ENCODE results near the gene YAP1.

Gene YAP1

DNA sequence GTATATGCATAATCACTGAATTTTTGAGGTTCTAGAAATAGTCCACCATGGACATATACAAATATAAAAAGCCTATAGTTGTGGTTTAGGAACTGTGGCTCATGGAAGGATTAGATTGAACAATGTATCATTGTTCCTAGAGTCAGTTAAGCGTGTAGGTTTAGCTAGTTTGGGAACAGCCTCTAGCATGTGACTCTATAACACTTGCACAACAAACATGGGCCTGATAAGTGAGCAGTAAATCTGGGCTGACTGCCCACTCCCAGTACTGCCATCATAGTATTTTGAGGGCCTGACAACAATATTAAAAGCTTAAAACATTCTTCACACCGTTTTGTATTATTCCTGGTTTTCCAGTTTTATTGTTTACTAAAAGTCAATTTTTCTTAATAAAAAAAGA is 47.0 kb downstream of the YAP1 start:
- Histone ChIP-seq H3K4me3 (no peak overlapping the region), H3K27ac (0 out of 2 replicates have a peak overlapping the region, but pooled peaks have one; percentile 2)
- DNase-seq (ENCODE audit: low read depth, low spot score) = no peak

DNA sequence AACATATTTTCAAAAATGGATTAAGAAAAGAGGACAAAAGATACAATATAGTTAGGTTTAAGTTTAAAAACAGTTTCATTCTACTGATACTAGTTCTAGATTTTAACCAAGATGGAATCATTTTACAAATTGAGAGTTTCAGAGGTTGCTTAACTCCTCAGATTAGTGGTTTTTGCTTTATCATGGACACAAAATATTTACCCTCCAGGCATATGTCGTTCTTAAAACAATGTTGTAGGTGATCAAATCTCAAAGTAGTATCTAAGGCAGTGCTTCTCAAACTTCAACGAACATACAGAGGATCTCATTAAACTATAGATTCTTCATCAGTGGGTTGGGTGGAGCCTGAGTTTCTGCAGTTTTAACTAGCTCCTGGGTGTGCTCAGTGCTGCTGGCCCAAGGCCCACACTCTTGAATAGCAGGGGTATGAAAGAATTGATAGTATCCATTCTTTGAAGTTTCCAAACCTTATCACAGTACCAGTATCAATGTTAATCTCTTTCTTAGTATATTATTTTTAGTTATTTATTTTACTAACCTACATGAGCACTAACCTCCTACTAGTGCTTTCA is 48.0 kb downstream of the YAP1 start:
- TF ChIP-seq POLR2AphosphoS5 (IDR thresholded peaks at IDR 0.05; ENCODE audit: borderline replicate concordance, low read depth, low read length) (no peak), EZH2 (IDR thresholded peaks at IDR 0.05) (no peak), FOXP2 (optimal IDR thresholded peaks at IDR 0.05; ENCODE audit: control extremely low read depth, extremely low read length, insufficient read depth) (no peak)
- H3K27ac ChIP-seq = 0 out of 2 replicates have a peak overlapping the region, but pooled peaks have one; percentile 10
- DNase-seq (ENCODE audit: low read depth, low spot score) = no peak

More for the DNA sequence above, 47.0 kb downstream of the YAP1 start:
- TF ChIP-seq POLR2AphosphoS5 (IDR thresholded peaks at IDR 0.05; ENCODE audit: borderline replicate concordance, low read depth, low read length) (no peak), FOXP2 (optimal IDR thresholded peaks at IDR 0.05; ENCODE audit: control extremely low read depth, extremely low read length, insufficient read depth) (no peak), EZH2 (IDR thresholded peaks at IDR 0.05) (no peak)
- H3K36me3 ChIP-seq (ENCODE audit: insufficient read depth, low read length) = no peaks in the 10 kb centered on the region; the same call in 1 of the 2 replicates
- H3K9me3 ChIP-seq (ENCODE audit: low read depth, low read length) = no peaks in the 10 kb centered on the region
- no peak overlapping the region for H3K9ac ChIP-seq (ENCODE audit: insufficient read length)

DNA sequence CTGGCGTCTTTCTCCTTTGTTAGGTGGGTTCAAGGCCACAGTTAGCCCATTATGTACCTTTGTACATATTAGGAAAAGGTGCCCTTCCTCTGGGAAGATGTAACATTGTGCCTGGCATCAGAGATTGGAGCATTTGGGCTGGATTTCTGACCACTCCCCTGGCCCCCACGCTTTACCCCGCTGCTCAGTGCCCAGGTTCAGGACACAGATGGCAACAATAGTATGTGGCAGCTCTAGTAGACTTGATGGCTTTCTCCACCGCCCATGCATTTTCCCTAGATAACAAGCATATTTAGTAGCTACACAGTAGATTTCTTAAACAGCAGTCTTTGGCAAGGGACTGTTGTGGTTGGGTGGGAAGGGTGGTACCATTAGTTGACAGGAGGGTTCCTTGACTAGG is 53.1 kb downstream of the YAP1 start:
- no peak overlapping the region for H3K9ac ChIP-seq (ENCODE audit: insufficient read length)
- H3K4me3 ChIP-seq = no peak overlapping the region
- no peak for DNase-seq (ENCODE audit: low read depth, low spot score)
- H3K9me3 ChIP-seq (ENCODE audit: low read depth, low read length) = no peaks in the 10 kb centered on the region
- TF ChIP-seq POLR2AphosphoS5 (IDR thresholded peaks at IDR 0.05; ENCODE audit: borderline replicate concordance, low read depth, low read length) (no peak), EZH2 (IDR thresholded peaks at IDR 0.05) (no peak)
- H3K36me3 ChIP-seq (ENCODE audit: insufficient read depth, low read length) = peaks cover 12% of the 10 kb centered on the region; the same call in 1 of the 2 replicates
- H3K27ac ChIP-seq = no peak overlapping the region

More for the DNA sequence above, 48.0 kb downstream of the YAP1 start:
- Histone ChIP-seq H3K9ac (ENCODE audit: insufficient read length) (no peak overlapping the region), H3K9me3 (ENCODE audit: low read depth, low read length) (no peaks in the 10 kb centered on the region), H3K36me3 (ENCODE audit: insufficient read depth, low read length) (peaks cover 2% of the 10 kb centered on the region; the same call in 1 of the 2 replicates), H3K4me3 (no peak overlapping the region)

DNA sequence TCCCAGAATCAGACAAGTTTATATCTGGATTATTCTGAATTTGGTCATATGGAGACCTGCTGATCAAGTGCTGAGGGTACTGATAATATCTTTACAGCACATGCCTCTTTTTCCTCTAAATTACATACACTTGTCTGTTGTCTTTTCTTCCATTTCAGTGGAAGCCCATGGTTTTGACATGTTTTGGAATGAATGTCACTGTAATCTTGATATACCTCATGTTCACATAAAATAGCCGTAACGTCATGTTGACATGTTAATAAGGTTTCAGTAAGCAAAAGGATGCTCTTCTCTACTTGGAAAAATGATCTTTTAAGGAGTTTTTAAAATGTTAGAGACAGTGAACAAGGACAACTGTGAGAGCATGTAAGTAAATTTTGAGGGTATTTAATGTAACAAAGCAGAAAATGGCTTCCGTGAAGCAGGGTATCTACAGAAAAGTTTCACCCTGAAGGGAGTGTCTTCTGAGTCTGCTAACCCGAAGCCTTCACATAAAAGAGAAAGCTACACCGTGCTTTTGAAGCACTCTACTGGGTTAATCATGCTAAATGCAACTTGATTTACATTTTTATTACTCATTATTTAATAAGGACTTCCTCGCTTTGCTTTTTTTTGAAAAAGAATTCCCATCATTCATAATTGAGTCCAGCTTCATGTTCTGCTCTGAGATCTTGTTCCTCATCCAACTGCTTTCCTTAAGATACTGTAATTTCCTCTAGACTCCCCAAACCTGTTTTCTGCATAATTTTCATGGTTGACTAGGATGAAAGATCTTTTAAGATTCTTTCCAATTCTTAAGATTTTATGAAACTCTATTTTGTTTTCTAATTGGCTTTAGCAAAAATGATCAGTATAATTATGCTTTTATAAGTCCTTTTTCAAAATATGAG is 56.2 kb downstream of the YAP1 start:
- Histone ChIP-seq H3K9me3 (ENCODE audit: low read depth, low read length) (no peaks in the 10 kb centered on the region), H3K4me3 (peak overlapping the region; percentile 51; the same call in 1 of the 2 replicates), H3K9ac (ENCODE audit: insufficient read length) (no peak overlapping the region), H3K27ac (peak overlapping the region; percentile 82), H3K36me3 (ENCODE audit: insufficient read depth, low read length) (peaks cover 12% of the 10 kb centered on the region; the same call in 1 of the 2 replicates)
- TF ChIP-seq EZH2 (IDR thresholded peaks at IDR 0.05) (no peak), FOXP2 (optimal IDR thresholded peaks at IDR 0.05; ENCODE audit: control extremely low read depth, extremely low read length, insufficient read depth) (no peak), POLR2AphosphoS5 (IDR thresholded peaks at IDR 0.05; ENCODE audit: borderline replicate concordance, low read depth, low read length) (no peak)
- no peak for DNase-seq (ENCODE audit: low read depth, low spot score)

DNA sequence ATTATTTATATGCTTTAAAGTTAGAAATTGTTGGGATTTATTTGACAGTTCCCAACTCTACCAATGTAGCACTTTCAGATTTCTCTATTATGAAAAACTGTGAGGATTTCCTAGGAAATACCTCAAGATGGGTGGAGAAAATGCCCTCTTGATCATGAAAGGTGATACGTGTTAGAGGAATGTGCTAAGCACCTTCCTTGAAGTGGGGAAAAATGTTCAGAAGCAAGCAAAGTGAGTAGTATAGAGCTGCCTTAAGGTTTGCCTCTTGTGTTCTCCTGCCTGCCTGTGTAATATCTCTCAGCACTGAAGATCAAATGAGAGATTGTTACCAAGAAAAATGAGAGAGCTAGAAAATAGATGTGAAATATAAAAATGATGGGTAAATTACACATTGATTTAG is 58.2 kb downstream of the YAP1 start:
- no peak overlapping the region for H3K9ac ChIP-seq (ENCODE audit: insufficient read length)
- H3K4me3 ChIP-seq = no peak overlapping the region
- no peak overlapping the region for H3K27ac ChIP-seq
- TF ChIP-seq EZH2 (IDR thresholded peaks at IDR 0.05) (no peak), POLR2AphosphoS5 (IDR thresholded peaks at IDR 0.05; ENCODE audit: borderline replicate concordance, low read depth, low read length) (no peak), FOXP2 (optimal IDR thresholded peaks at IDR 0.05; ENCODE audit: control extremely low read depth, extremely low read length, insufficient read depth) (no peak)
- H3K36me3 ChIP-seq (ENCODE audit: insufficient read depth, low read length) = peaks cover 9% of the 10 kb centered on the region; the same call in 1 of the 2 replicates
- no peaks in the 10 kb centered on the region for H3K9me3 ChIP-seq (ENCODE audit: low read depth, low read length)
- no peak for DNase-seq (ENCODE audit: low read depth, low spot score)

DNA sequence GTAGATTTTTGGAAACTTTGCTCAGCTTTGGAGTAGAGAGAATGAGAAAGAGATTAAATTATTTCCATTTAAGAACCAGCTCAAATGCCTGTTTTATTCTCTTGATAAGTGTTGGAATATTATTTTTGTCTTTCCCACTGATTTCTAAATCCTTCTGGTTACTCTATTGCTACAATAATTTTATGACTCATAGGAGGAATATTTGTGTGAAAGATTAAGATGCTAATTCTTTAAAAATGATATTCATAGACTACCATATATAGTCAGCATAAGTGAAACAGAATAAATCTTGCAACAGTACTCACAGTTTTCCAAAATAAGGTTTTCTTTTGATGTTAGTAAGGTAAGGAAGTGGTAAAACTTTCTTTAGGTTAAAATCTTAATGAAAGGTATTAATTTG is 60.9 kb downstream of the YAP1 start:
- Histone ChIP-seq H3K4me3 (0 out of 2 replicates have a peak overlapping the region, but pooled peaks have one; percentile 3), H3K36me3 (ENCODE audit: insufficient read depth, low read length) (no peaks in the 10 kb centered on the region), H3K27ac (peak overlapping the region; percentile 79), H3K9ac (ENCODE audit: insufficient read length) (peak overlapping the region; percentile 22), H3K9me3 (ENCODE audit: low read depth, low read length) (no peaks in the 10 kb centered on the region)
- DNase-seq (ENCODE audit: low read depth, low spot score) = no peak
- TF ChIP-seq POLR2AphosphoS5 (IDR thresholded peaks at IDR 0.05; ENCODE audit: borderline replicate concordance, low read depth, low read length) (no peak), EZH2 (IDR thresholded peaks at IDR 0.05) (no peak), FOXP2 (optimal IDR thresholded peaks at IDR 0.05; ENCODE audit: control extremely low read depth, extremely low read length, insufficient read depth) (no peak)

DNA sequence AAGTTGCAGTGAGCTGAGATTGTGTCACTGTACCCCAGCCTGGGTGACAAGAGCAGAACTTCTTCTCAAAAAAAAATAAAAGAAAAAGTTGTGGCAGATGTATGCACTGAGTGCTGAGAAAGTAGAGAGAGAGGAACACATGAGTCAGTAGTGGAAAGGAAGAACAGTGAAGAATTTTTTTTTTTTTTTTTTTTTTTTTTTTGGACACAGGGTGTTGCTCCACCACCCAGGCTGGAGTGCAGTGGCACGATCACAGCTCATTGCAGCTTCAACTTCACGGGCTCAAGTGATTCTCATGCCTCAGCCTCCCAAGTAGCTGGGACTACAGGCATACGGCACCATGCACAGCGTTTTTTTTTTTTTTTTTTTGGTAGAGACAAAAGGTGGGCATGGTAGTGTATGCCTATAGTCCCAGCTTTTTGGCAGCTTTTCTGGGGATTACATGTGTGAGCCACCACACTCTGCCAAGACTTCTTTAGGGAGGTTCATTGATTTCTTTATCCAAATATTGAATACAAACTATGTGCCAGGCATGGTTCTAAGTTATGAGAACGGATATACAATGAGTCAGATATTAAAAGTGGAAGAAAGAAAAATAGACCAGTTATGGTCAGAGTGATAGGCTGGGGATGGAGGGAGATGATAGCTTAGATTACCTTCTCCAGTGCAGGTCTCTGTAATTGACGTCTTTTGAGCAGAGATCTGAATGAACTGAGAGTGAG is 62.0 kb downstream of the YAP1 start:
- DNase-seq (ENCODE audit: low read depth, low spot score) = no peak
- Histone ChIP-seq H3K9me3 (ENCODE audit: low read depth, low read length) (no peaks in the 10 kb centered on the region), H3K9ac (ENCODE audit: insufficient read length) (no peak overlapping the region), H3K36me3 (ENCODE audit: insufficient read depth, low read length) (no peaks in the 10 kb centered on the region), H3K4me3 (no peak overlapping the region), H3K27ac (no peak overlapping the region)
- no peak for TF ChIP-seq EZH2 (IDR thresholded peaks at IDR 0.05)

DNA sequence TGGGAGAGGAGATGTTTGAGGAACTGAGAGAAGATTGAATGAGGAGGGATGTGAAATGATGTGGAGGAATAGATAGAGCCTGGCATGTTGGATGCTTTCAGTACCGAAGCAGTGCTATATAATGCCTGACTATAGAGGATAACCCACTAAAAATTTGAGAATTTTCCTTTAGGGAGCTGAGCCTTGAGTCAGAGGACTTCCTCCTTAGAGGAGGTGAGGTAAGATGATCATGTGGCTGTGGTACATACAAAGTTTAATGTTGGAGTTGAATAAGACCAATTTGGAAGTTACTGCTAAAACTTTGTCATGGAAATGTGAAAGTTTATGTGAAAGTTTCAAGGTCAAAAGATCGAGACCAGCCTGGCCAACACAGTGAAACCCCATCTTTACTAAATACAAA is 66.9 kb downstream of the YAP1 start:
- peaks cover 10% of the 10 kb centered on the region; the same call in 1 of the 2 replicates for H3K36me3 ChIP-seq (ENCODE audit: insufficient read depth, low read length)
- H3K9me3 ChIP-seq (ENCODE audit: low read depth, low read length) = no peaks in the 10 kb centered on the region
- H3K9ac ChIP-seq (ENCODE audit: insufficient read length) = no peak overlapping the region
- no peak overlapping the region for H3K4me3 ChIP-seq
- DNase-seq (ENCODE audit: low read depth, low spot score) = no peak
- H3K27ac ChIP-seq = no peak overlapping the region
- TF ChIP-seq POLR2AphosphoS5 (IDR thresholded peaks at IDR 0.05; ENCODE audit: borderline replicate concordance, low read depth, low read length) = no peak
- no peak for TF ChIP-seq EZH2 (IDR thresholded peaks at IDR 0.05)
- no peak for TF ChIP-seq FOXP2 (optimal IDR thresholded peaks at IDR 0.05; ENCODE audit: control extremely low read depth, extremely low read length, insufficient read depth)
